ENCODE measurements around the gene PAGE2B.
"Not testable (repeated sequence)": the region's sequence is repeated elsewhere in the genome, so short reads cannot be mapped to it uniquely, and the experiment has no call there.

The PAGE2B gene

GRCh38 chrX:55111578-55112254, 36.9 kb downstream of the PAGE2B start:
- DNase-seq: no peak

GRCh38 chrX:55116589-55116988, 41.8 kb downstream of the PAGE2B start:
- DNase-seq: not testable (repeated sequence)

- DNase-seq: no peak
These were observed 43.7 kb downstream of the PAGE2B start for GRCh38 chrX:55118574-55118973.

- no peak for DNase-seq
These were observed 44.4 kb downstream of the PAGE2B start for GRCh38 chrX:55119271-55119670.

- no peak for DNase-seq
These were observed 44.9 kb downstream of the PAGE2B start for GRCh38 chrX:55119712-55120111.

GRCh38 chrX:55120761-55121358, 46.0 kb downstream of the PAGE2B start:
- DNase-seq: no peak

- no peak for DNase-seq
These were observed 49.1 kb downstream of the PAGE2B start for GRCh38 chrX:55123900-55124299.

- no peak for DNase-seq
These were observed 52.9 kb downstream of the PAGE2B start for GRCh38 chrX:55127692-55128091.
